DND-41 (cell line): ENCODE measurements around the gene PDCD6IP.
"Not testable (repeated sequence)": the region's sequence is repeated elsewhere in the genome, so short reads cannot be mapped to it uniquely, and the experiment has no call there.

Experiments
- ATAC-seq: fragments of 200-7000 bp; cut with Tn5 transposase; 3 replicates; pipeline ENCODE4 v1.9.1; 2021; ENCODE audit warnings: low read depth; ENCODE audit not compliant: insufficient read depth
- DNase-seq: peaks from one replicate; pipeline ENCODE4 v3.0.0-alpha.2; 2020
- H2AFZ ChIP-seq: 2 replicates; pipeline ENCODE4 v1.6.0; 2012; ENCODE audit warnings: low read depth, low read length
- H3K27ac ChIP-seq: 2 replicates; pipeline ENCODE4 v1.5.1; 2012; ENCODE audit warnings: low read length, inconsistent platforms
- H3K27me3 ChIP-seq: fragments of 200-600 bp; sonication (generic); 2 replicates; pipeline ENCODE4 v1.6.0; 2012; ENCODE audit warnings: low read length, mild to moderate bottlenecking, inconsistent platforms; ENCODE audit not compliant: insufficient read depth, poor library complexity
- H3K36me3 ChIP-seq: 2 replicates; pipeline ENCODE4 v1.5.1; 2012; ENCODE audit warnings: low read length, inconsistent platforms; ENCODE audit not compliant: insufficient read depth
- H3K4me1 ChIP-seq: 2 replicates; pipeline ENCODE4 v1.5.1; 2012; ENCODE audit warnings: mild to moderate bottlenecking, low read length; ENCODE audit not compliant: insufficient read depth
- H3K4me2 ChIP-seq: 2 replicates; pipeline ENCODE4 v1.6.0; 2012; ENCODE audit warnings: mild to moderate bottlenecking, moderate library complexity, low read length, inconsistent platforms; ENCODE audit not compliant: insufficient read depth
- H3K4me3 ChIP-seq, 2 experiments: fragments of 200-600 bp in 1 of 2; shearing (Covaris generic) in 1 of 2; 2 replicates each; pipeline ENCODE4 v1.5.1; 2012 to 2016; ENCODE audit warnings: inconsistent platforms in 2 of 2, low read length in 2 of 2, mild to moderate bottlenecking in 2 of 2, low read depth in 1 of 2, moderate library complexity in 1 of 2
- H3K79me2 ChIP-seq: 2 replicates; pipeline ENCODE4 v1.6.0; 2012; ENCODE audit warnings: low read length, inconsistent platforms; ENCODE audit not compliant: insufficient read depth
- H3K9ac ChIP-seq: 2 replicates; pipeline ENCODE4 v1.6.0; 2012; ENCODE audit warnings: low read depth, mild to moderate bottlenecking, inconsistent platforms, low read length, moderate library complexity
- H3K9me3 ChIP-seq: 2 replicates; pipeline ENCODE4 v1.5.1; 2012; ENCODE audit warnings: low read length, moderate library complexity, mild to moderate bottlenecking, inconsistent platforms; ENCODE audit not compliant: insufficient read depth, severe bottlenecking
- H4K20me1 ChIP-seq: 2 replicates; pipeline ENCODE4 v1.6.0; 2012; ENCODE audit warnings: low read length; ENCODE audit not compliant: insufficient read depth
- EZH2 ChIP-seq: IDR thresholded peaks from 3 replicates; pipeline ENCODE4 v1.6.1; 2012; ENCODE audit warnings: borderline replicate concordance, low read depth, mild to moderate bottlenecking, moderate library complexity, low read length, inconsistent platforms; ENCODE audit not compliant: severe bottlenecking
- TF ChIP-seq, protein P1 (sequence below): IDR thresholded peaks from 2 replicates; pipeline ENCODE4 v1.5.1; 2012; ENCODE audit warnings: borderline replicate concordance, low read length, moderate library complexity, mild to moderate bottlenecking; ENCODE audit not compliant: poor library complexity, severe bottlenecking; ENCODE audit errors: extremely low read depth

The PDCD6IP gene

GRCh38 chr3:33751336-33751735 lies 47.1 kb upstream of the PDCD6IP start:
- TF ChIP-seq EZH2, result no peak
- TF ChIP-seq, protein P1, sequence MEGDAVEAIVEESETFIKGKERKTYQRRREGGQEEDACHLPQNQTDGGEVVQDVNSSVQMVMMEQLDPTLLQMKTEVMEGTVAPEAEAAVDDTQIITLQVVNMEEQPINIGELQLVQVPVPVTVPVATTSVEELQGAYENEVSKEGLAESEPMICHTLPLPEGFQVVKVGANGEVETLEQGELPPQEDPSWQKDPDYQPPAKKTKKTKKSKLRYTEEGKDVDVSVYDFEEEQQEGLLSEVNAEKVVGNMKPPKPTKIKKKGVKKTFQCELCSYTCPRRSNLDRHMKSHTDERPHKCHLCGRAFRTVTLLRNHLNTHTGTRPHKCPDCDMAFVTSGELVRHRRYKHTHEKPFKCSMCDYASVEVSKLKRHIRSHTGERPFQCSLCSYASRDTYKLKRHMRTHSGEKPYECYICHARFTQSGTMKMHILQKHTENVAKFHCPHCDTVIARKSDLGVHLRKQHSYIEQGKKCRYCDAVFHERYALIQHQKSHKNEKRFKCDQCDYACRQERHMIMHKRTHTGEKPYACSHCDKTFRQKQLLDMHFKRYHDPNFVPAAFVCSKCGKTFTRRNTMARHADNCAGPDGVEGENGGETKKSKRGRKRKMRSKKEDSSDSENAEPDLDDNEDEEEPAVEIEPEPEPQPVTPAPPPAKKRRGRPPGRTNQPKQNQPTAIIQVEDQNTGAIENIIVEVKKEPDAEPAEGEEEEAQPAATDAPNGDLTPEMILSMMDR, result no peak
- Histone ChIP-seq H3K4me2 (no peak overlapping the region), H4K20me1 (no peaks in the 10 kb centered on the region), H3K9me3 (no peaks in the 10 kb centered on the region), H3K9ac (no peak overlapping the region), H3K27me3 (no peaks in the 10 kb centered on the region), H3K79me2 (no peaks in the 10 kb centered on the region), H3K4me1 (no peaks in the 10 kb centered on the region), H3K4me3 (no peak overlapping the region), H3K27ac (no peak overlapping the region), H2AFZ (no peak overlapping the region), H3K36me3 (no peaks in the 10 kb centered on the region)
- DNase-seq (no peak), ATAC-seq (no peak)

- H4K20me1 ChIP-seq, DNase-seq, H3K4me3 ChIP-seq, ATAC-seq, H3K4me1 ChIP-seq, H3K4me2 ChIP-seq, H3K27ac ChIP-seq, H2AFZ ChIP-seq, H3K27me3 ChIP-seq, H3K9me3 ChIP-seq, H3K9ac ChIP-seq, H3K79me2 ChIP-seq, H3K36me3 ChIP-seq: not testable (repeated sequence)
Measured at GRCh38 chr3:33754391-33754790, 44.0 kb upstream of the PDCD6IP start.

DNA sequence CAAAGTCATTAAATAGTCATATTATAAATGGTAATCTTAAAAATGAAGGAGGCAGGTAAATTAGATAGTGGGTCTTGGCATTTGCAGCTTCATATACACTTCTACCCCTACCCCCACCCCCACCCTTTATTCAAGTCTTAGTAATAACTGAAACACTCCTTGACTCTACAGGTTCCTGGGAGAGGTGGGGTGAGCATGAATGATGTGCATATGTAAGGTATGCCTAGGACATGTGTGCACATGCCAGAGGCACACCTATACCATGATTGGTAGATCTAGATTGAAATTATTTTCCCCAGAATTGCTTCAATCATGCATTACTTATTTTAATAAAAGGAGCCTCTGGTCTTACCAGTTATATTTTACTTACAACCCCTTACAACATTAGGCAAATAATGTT lies 40.1 kb upstream of the PDCD6IP start:
- H3K27ac ChIP-seq, result no peak overlapping the region
- ATAC-seq, result no peak

GRCh38 chr3:33758864-33759263 lies 39.6 kb upstream of the PDCD6IP start:
- Histone ChIP-seq H3K79me2 (no peaks in the 10 kb centered on the region), H3K9me3 (no peaks in the 10 kb centered on the region), H2AFZ (no peak overlapping the region), H3K4me3 (no peak overlapping the region), H3K27me3 (no peaks in the 10 kb centered on the region), H4K20me1 (no peaks in the 10 kb centered on the region), H3K4me1 (no peaks in the 10 kb centered on the region), H3K9ac (no peak overlapping the region), H3K27ac (no peak overlapping the region), H3K36me3 (no peaks in the 10 kb centered on the region), H3K4me2 (no peak overlapping the region)
- ATAC-seq, result no peak
- no peak for DNase-seq
- no peak for TF ChIP-seq EZH2
- TF ChIP-seq, protein P1, result no peak

More for the DNA sequence above, 40.1 kb upstream of the PDCD6IP start:
- Histone ChIP-seq H3K9me3 (no peaks in the 10 kb centered on the region), H2AFZ (no peak overlapping the region), H3K9ac (no peak overlapping the region), H3K27me3 (no peaks in the 10 kb centered on the region), H3K4me3 (no peak overlapping the region), H3K36me3 (no peaks in the 10 kb centered on the region), H3K79me2 (no peaks in the 10 kb centered on the region), H4K20me1 (no peaks in the 10 kb centered on the region), H3K4me2 (no peak overlapping the region), H3K4me1 (no peaks in the 10 kb centered on the region)
- no peak for DNase-seq
- no peak for TF ChIP-seq EZH2
- TF ChIP-seq, protein P1, result no peak
